Measurements from ENCODE around the gene SKAP1.

The SKAP1 gene

GRCh38 chr17:48110761-48111160, 319.3 kb downstream of the SKAP1 start:
- no peak for DNase-seq (ENCODE audit: low spot score)
- H2AFZ ChIP-seq (ENCODE audit: low read length) = no peak overlapping the region
- no peak overlapping the region for H2BK5ac ChIP-seq (ENCODE audit: low read length)
- H2BK12ac ChIP-seq (ENCODE audit: low read length) = no peak overlapping the region
- H3K4me2 ChIP-seq (ENCODE audit: insufficient read depth, low read length, poor library complexity, severe bottlenecking) = no peak overlapping the region
- no peaks in the 10 kb centered on the region for H3K79me1 ChIP-seq (ENCODE audit: low read depth, low read length)
- no peak overlapping the region for H4K8ac ChIP-seq (ENCODE audit: low read depth, low read length)
- no peak overlapping the region for H3K4ac ChIP-seq (ENCODE audit: low read length)
- H3K27ac ChIP-seq (replicated peaks; ENCODE audit: low read length) = no peak overlapping the region
- no peak overlapping the region for H3K9ac ChIP-seq (ENCODE audit: low read depth, low read length, poor library complexity)
- H3K9me3 ChIP-seq (replicated peaks in 1 of 2; ENCODE audit: control insufficient read depth in 2 of 2, insufficient read depth in 1 of 2, low read depth in 1 of 2, low read length in 2 of 2) = no peaks in the 10 kb centered on the region
- H3K18ac ChIP-seq (ENCODE audit: low read length) = no peak overlapping the region
- no peak overlapping the region for H3K4me3 ChIP-seq (ENCODE audit: low read length in 2 of 2)
- no peak overlapping the region for H3K14ac ChIP-seq (ENCODE audit: low read length)
- no peak overlapping the region for H2BK15ac ChIP-seq (ENCODE audit: low read length)
- H3K4me1 ChIP-seq (ENCODE audit: control insufficient read depth in 2 of 2, insufficient read depth in 1 of 2, low read depth in 1 of 2, low read length in 2 of 2) = peaks cover 5% of the 10 kb centered on the region in 2 donors
- no peak overlapping the region for H2AK5ac ChIP-seq (ENCODE audit: low read depth, low read length)
- H2BK120ac ChIP-seq (ENCODE audit: low read depth, low read length) = no peak overlapping the region
- no CpG with 5 or more reads among the region's 9 CpGs for WGBS, 2 donors (ENCODE audit: extremely low coverage in 2 of 2, insufficient read length in 2 of 2, insufficient replicate concordance in 1 of 2)
- no peaks in the 10 kb centered on the region for H3K27me3 ChIP-seq (ENCODE audit: control insufficient read depth in 3 of 3, insufficient read depth in 3 of 3, low read depth in 1 of 3, low read length in 3 of 3)
- no peak overlapping the region for H4K91ac ChIP-seq (ENCODE audit: low read depth, low read length, poor library complexity)
- H3K36me3 ChIP-seq (replicated peaks in 1 of 2; ENCODE audit: control insufficient read depth in 2 of 2, insufficient read depth in 2 of 2, low read length in 2 of 2) = peaks cover 4 to 23% of the 10 kb centered on the region in 2 donors
- H3K23ac ChIP-seq (ENCODE audit: low read depth, low read length, poor library complexity) = no peak overlapping the region

- H3K27ac ChIP-seq (replicated peaks; ENCODE audit: low read length) = peak within 1 kb of the TSS; percentile 92
- no peaks in the 10 kb centered on the region for H3K9me3 ChIP-seq (replicated peaks in 1 of 2; ENCODE audit: control insufficient read depth in 2 of 2, insufficient read depth in 1 of 2, low read depth in 1 of 2, low read length in 2 of 2)
- no peaks in the 10 kb centered on the region for H3K27me3 ChIP-seq (ENCODE audit: control insufficient read depth in 3 of 3, insufficient read depth in 3 of 3, low read depth in 1 of 3, low read length in 3 of 3)
- no peak within 1 kb of the TSS for H4K8ac ChIP-seq (ENCODE audit: low read depth, low read length)
- peaks cover 0 to 5% of the 10 kb centered on the region in 2 donors for H3K36me3 ChIP-seq (replicated peaks in 1 of 2; ENCODE audit: control insufficient read depth in 2 of 2, insufficient read depth in 2 of 2, low read length in 2 of 2)
- peak; percentile 87 for DNase-seq (ENCODE audit: low spot score)
- no peak within 1 kb of the TSS for H2BK15ac ChIP-seq (ENCODE audit: low read length)
- H3K4me2 ChIP-seq (ENCODE audit: insufficient read depth, low read length, poor library complexity, severe bottlenecking) = peak within 1 kb of the TSS; percentile 86
- H4K91ac ChIP-seq (ENCODE audit: low read depth, low read length, poor library complexity) = no peak within 1 kb of the TSS
- H2BK120ac ChIP-seq (ENCODE audit: low read depth, low read length) = no peak within 1 kb of the TSS
- no peak within 1 kb of the TSS for H3K14ac ChIP-seq (ENCODE audit: low read length)
- no peaks in the 10 kb centered on the region for H3K79me1 ChIP-seq (ENCODE audit: low read depth, low read length)
- H3K4me1 ChIP-seq (ENCODE audit: control insufficient read depth in 2 of 2, insufficient read depth in 1 of 2, low read depth in 1 of 2, low read length in 2 of 2) = peaks cover 5% of the 10 kb centered on the region in 2 donors
- no peak within 1 kb of the TSS for H2BK12ac ChIP-seq (ENCODE audit: low read length)
- H3K18ac ChIP-seq (ENCODE audit: low read length) = peak within 1 kb of the TSS; percentile 93
- peak within 1 kb of the TSS; percentile 90 for H3K23ac ChIP-seq (ENCODE audit: low read depth, low read length, poor library complexity)
- WGBS, 2 donors (ENCODE audit: extremely low coverage in 2 of 2, insufficient read length in 2 of 2, insufficient replicate concordance in 1 of 2) = no CpG with 5 or more reads among the region's 64 CpGs
- H2AK5ac ChIP-seq (ENCODE audit: low read depth, low read length) = no peak within 1 kb of the TSS
- peak within 1 kb of the TSS; percentile 94 for H2AFZ ChIP-seq (ENCODE audit: low read length)
- H3K4ac ChIP-seq (ENCODE audit: low read length) = no peak within 1 kb of the TSS
- peak within 1 kb of the TSS; percentile 35 for H2BK5ac ChIP-seq (ENCODE audit: low read length)
- H3K9ac ChIP-seq (ENCODE audit: low read depth, low read length, poor library complexity) = peak within 1 kb of the TSS; percentile 82
- H3K4me3 ChIP-seq (ENCODE audit: low read length in 2 of 2) = peak within 1 kb of the TSS; percentile 83 to 91
These were observed 322.6 kb downstream of the SKAP1 start, which contains the start of gene SNX11 for GRCh38 chr17:48107137-48108055. TSS of gene SNX11 (plus strand) at chr17:48107766. CDS start at chr17:48112044, 4,278 bp downstream.

- Histone ChIP-seq H2BK120ac (ENCODE audit: low read depth, low read length) (no peak overlapping the region), H4K91ac (ENCODE audit: low read depth, low read length, poor library complexity) (no peak overlapping the region), H3K79me1 (ENCODE audit: low read depth, low read length) (no peaks in the 10 kb centered on the region), H2BK15ac (ENCODE audit: low read length) (no peak overlapping the region), H3K4me3 (ENCODE audit: low read length in 2 of 2) (peak overlapping the region; percentile 83 to 91), H3K23ac (ENCODE audit: low read depth, low read length, poor library complexity) (no peak overlapping the region), H3K4ac (ENCODE audit: low read length) (no peak overlapping the region), H4K8ac (ENCODE audit: low read depth, low read length) (no peak overlapping the region), H2AK5ac (ENCODE audit: low read depth, low read length) (no peak overlapping the region), H3K9ac (ENCODE audit: low read depth, low read length, poor library complexity) (no peak overlapping the region), H3K27me3 (ENCODE audit: control insufficient read depth in 3 of 3, insufficient read depth in 3 of 3, low read depth in 1 of 3, low read length in 3 of 3) (no peaks in the 10 kb centered on the region), H2BK12ac (ENCODE audit: low read length) (no peak overlapping the region), H2AFZ (ENCODE audit: low read length) (peak overlapping the region; percentile 94), H3K4me1 (ENCODE audit: control insufficient read depth in 2 of 2, insufficient read depth in 1 of 2, low read depth in 1 of 2, low read length in 2 of 2) (peaks cover 5% of the 10 kb centered on the region in 2 donors), H3K27ac (replicated peaks; ENCODE audit: low read length) (peak overlapping the region; percentile 70), H3K18ac (ENCODE audit: low read length) (no peak overlapping the region), H2BK5ac (ENCODE audit: low read length) (no peak overlapping the region), H3K9me3 (replicated peaks in 1 of 2; ENCODE audit: control insufficient read depth in 2 of 2, insufficient read depth in 1 of 2, low read depth in 1 of 2, low read length in 2 of 2) (no peaks in the 10 kb centered on the region), H3K4me2 (ENCODE audit: insufficient read depth, low read length, poor library complexity, severe bottlenecking) (peak overlapping the region; percentile 86), H3K36me3 (replicated peaks in 1 of 2; ENCODE audit: control insufficient read depth in 2 of 2, insufficient read depth in 2 of 2, low read length in 2 of 2) (no peaks in the 10 kb centered on the region), H3K14ac (ENCODE audit: low read length) (no peak overlapping the region)
- WGBS, 2 donors (ENCODE audit: extremely low coverage in 2 of 2, insufficient read length in 2 of 2, insufficient replicate concordance in 1 of 2) = no CpG with 5 or more reads among the region's 13 CpGs
- DNase-seq (ENCODE audit: low spot score) = no peak
These were observed 323.2 kb downstream of the SKAP1 start for GRCh38 chr17:48106802-48107136.

GRCh38 chr17:48104440-48104839, 325.6 kb downstream of the SKAP1 start:
- Histone ChIP-seq H2BK15ac (ENCODE audit: low read length) (no peak overlapping the region), H3K9me3 (replicated peaks in 1 of 2; ENCODE audit: control insufficient read depth in 2 of 2, insufficient read depth in 1 of 2, low read depth in 1 of 2, low read length in 2 of 2) (peaks cover 0 to under 1% of the 10 kb centered on the region in 2 donors), H3K4me2 (ENCODE audit: insufficient read depth, low read length, poor library complexity, severe bottlenecking) (no peak overlapping the region), H2AK5ac (ENCODE audit: low read depth, low read length) (no peak overlapping the region), H3K4me1 (ENCODE audit: control insufficient read depth in 2 of 2, insufficient read depth in 1 of 2, low read depth in 1 of 2, low read length in 2 of 2) (peaks cover 5% of the 10 kb centered on the region in 2 donors), H3K23ac (ENCODE audit: low read depth, low read length, poor library complexity) (no peak overlapping the region), H3K79me1 (ENCODE audit: low read depth, low read length) (no peaks in the 10 kb centered on the region), H3K27ac (replicated peaks; ENCODE audit: low read length) (no peak overlapping the region), H4K91ac (ENCODE audit: low read depth, low read length, poor library complexity) (no peak overlapping the region), H3K14ac (ENCODE audit: low read length) (no peak overlapping the region), H3K4me3 (ENCODE audit: low read length in 2 of 2) (no peak overlapping the region), H3K9ac (ENCODE audit: low read depth, low read length, poor library complexity) (no peak overlapping the region), H4K8ac (ENCODE audit: low read depth, low read length) (no peak overlapping the region), H2BK12ac (ENCODE audit: low read length) (no peak overlapping the region), H3K18ac (ENCODE audit: low read length) (no peak overlapping the region), H2AFZ (ENCODE audit: low read length) (no peak overlapping the region), H3K27me3 (ENCODE audit: control insufficient read depth in 3 of 3, insufficient read depth in 3 of 3, low read depth in 1 of 3, low read length in 3 of 3) (no peaks in the 10 kb centered on the region), H3K4ac (ENCODE audit: low read length) (no peak overlapping the region), H2BK5ac (ENCODE audit: low read length) (no peak overlapping the region), H2BK120ac (ENCODE audit: low read depth, low read length) (no peak overlapping the region), H3K36me3 (replicated peaks in 1 of 2; ENCODE audit: control insufficient read depth in 2 of 2, insufficient read depth in 2 of 2, low read length in 2 of 2) (peaks cover 0 to 3% of the 10 kb centered on the region in 2 donors)
- no CpG with 5 or more reads among the region's 7 CpGs for WGBS, 2 donors (ENCODE audit: extremely low coverage in 2 of 2, insufficient read length in 2 of 2, insufficient replicate concordance in 1 of 2)
- no peak for DNase-seq (ENCODE audit: low spot score)
